SK-N-DZ (cell line): ENCODE measurements around the gene SLC19A3. TPM values are rescaled to one million over a fixed set of nuclear protein-coding genes. Genes with fewer than 3 reads are reported as not detected.
A peak's percentile ranks its signal among the peaks of the same experiment; 100 is the strongest.
"Not testable (repeated sequence)": the region's sequence is repeated elsewhere in the genome, so short reads cannot be mapped to it uniquely, and the experiment has no call there.

ENCODE experiments used
- DNase-seq: peaks from one replicate; pipeline ENCODE4 v3.0.0-alpha.2; 2015; ENCODE audit warnings: low spot score
- polyA plus RNA-seq, 2 experiments: library from polyadenylated mRNA; depleted of rRNA; stranded (reverse); fragments of >200 nt; gene quantifications; 2 replicates each; pipeline ENCODE4 v1.2.3, GENCODE V29; 2014

Gene SLC19A3
- 0.61 and 1.9 TPM in 2 replicates for polyA plus RNA-seq (2014; cell fraction: cytosol; rRNA removed)
- 1.4 and 1.6 TPM in 2 replicates for polyA plus RNA-seq (2014; cell fraction: nucleus; rRNA removed)

DNA sequence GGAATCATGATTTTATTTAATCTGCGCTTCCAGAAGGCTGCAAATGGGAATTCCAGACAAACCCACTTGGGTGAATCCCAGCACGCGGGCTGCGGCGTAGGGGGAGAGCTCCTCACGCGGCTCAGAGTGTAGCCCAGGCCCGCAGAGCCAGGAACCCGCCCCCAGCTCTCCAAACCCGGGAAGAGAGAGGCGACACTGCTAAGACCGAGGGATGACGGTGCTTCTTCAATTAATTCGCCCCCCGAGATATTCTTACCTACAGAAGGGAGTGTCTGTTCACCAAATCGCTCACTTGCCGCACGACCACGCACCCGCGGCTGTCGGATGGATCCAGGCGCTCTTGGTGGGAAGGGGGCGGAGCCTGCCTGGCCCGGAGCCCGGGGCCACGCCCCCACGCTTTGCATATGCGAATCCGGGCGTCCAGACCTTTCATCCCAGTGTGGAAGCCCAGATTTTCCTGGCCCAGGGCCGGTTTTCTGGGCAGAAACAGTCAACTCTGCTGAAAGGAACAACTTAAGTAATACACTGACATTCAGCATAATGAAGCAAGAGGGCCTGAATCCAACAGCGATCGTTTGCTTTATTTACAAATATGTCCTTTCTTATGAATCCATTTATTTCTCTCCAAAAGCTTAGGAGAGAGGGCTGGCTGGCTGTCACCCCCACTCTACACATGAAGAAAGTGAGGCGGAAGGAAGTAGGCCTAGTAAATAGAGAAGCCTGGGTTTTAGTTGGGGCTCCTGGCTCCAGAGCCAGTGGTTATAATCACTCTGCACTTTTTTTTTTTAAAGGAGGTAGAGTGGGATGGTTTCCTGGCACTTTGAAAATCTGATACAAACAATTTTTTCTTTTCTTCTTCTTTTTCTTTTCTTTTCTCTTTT is at the start of gene SLC19A3:
Gene SLC19A3, minus strand, starts transcription at position 342 of the 881 bp plus-strand sequence. CDS start 15,710 bp downstream, outside the sequence.
- DNase-seq = peak; percentile 65

DNA sequence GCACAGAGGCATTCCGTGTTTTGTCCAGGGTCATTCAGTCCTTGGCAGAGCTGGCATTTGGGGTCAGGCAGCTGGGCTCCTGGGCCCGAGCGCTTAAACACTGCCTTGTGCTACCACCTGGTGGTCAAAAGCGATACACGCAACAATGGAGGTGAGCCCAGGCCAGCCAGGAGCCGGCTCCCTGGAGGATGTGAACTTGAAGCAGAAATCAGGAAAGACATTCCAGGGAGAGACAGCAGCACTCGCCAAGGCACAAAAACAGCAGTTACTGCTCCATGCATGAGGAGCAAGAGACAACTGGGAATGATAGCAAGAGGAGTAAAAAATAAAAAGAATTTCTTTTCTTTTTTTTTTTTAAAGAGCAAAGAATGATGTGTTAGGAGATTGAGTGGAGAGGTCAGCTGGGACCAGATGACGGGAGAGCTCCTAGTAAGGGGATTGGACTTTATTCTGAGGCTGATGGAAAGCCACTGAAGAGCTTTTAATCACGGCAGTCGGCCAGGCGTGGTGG is 48.6 kb upstream of the SLC19A3 start:
- peak; percentile 65 for DNase-seq

DNA sequence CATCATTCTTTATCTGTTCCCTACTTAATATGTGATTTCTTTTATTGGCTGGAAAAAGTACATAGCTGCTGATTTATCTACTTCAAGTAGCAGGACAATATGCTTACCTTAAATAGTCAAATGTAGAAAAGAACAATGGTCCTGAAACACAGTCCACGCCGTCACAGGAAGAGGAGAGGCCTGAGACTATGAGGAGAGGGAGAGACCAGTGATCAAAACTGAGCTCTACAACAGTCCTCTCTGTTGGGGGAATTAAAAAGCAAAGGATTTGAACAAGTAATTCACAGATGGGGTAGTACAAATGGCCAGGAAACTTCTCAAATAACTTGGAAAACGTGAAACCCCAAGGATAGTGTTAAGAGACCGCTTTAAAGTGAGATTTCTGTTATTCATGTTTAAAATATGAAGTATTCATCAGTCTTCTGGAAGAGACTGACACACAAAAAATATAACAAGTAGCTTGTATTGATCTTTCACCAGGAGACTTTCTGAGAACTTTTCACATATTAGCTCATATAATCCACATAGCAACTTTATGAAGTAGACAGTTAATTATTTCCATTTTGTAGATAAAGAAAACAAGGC is 48.1 kb upstream of the SLC19A3 start:
- DNase-seq = no peak

DNA sequence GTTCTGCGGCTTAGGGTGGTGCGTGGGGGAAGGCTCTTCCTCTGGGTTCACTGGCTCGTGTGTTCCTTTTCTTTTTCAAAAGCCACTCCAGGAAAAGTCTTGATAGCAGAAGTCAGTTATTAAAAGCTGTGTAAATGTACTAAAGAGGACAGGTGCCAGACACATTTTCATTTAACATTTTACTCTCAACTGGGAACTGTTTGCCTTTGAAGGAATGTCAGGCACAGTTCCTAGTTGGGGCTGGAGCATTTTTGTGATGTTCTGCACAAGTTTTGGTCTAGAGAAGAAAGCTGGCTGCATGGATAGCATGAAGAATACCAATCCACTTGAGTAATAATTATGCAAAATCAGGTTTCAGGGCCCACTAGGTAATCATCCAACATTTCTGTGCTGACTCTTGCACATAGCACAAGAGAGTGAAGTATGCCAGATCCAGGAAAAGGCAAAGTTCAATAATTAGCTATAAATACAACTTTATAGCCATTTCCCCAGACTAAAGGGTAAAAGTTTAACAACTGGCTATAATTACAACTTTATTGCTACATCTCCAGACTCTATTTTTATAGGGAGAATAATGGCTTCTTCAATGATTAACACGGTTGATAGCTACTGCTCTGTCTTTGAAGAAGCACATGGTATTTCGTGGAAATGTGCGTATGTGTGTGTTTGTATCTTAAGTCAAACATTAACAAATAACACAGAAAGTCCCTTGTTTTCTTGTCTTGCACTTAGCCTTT is 44.1 kb upstream of the SLC19A3 start:
- no peak for DNase-seq

DNA sequence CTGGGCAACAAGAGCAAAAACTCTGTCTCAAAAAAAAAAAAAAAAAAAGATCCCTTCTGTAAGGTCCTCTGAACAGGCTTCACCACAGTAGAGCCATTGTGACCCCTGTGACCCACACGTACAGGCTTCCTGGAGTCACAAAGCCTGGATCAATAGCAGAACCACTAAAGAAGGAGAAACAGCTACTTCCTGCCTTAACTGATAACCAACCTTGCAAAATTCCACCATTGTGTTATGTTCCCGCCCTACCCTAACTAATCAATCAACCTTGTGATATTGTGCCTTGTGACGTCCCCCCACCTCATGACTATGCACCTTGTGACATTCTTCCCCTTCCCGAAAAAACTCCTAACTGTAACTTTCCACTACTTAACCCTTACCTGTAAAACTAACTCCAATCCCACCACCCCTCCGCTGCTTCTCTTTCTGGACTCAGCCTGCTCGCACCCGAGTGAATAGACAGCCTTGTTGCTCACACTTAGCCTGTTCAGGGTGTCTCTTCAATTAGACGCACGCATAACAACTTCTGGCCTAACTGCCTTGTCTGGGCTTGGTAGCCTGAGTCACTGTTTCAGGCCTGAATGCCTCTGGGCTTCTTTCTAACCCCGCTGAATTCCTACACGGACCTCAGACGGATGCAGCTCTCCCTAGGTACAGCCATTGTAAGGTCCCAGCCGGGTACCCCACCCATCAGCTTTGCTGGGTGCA is 41.7 kb upstream of the SLC19A3 start:
- DNase-seq = no peak

DNA sequence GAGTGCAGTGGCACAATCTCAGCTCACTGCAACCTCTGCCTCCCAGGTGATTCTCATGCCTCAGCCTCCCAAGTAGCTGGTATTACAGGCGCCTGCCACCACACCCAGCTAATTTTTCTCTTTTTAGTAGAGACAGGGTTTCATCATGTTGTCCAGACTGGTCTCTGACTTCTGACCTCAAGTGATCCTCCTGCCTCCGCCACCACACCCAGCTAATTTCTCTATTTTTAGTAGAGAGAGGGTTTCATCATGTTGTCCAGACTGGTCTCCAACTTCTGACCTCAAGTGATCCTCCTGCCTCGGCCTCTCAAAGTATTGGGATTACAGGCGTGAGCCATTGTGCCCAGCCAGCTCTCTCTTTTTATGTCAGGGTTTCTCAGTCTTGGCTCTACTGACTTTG is 38.4 kb upstream of the SLC19A3 start:
- not testable (repeated sequence) for DNase-seq

DNA sequence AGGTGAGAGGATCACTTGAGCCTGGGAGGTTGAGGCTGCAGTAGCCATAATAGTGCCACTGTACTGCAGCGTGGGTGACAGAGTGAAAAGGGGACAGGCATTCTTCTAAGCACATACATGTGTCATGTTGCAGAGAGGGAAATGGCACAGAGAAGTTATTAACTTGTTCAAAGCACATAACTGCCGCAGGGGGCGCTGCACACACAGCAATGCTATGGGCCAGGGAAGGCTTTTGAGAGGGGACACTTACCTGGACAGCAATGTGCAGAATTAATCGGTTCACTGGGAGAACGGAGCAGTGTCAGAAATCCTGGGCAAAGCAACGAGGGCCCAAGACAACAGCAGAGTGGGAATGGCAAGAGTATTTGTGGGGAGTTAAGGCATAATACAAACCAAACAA is 30.3 kb upstream of the SLC19A3 start:
- DNase-seq = no peak

DNA sequence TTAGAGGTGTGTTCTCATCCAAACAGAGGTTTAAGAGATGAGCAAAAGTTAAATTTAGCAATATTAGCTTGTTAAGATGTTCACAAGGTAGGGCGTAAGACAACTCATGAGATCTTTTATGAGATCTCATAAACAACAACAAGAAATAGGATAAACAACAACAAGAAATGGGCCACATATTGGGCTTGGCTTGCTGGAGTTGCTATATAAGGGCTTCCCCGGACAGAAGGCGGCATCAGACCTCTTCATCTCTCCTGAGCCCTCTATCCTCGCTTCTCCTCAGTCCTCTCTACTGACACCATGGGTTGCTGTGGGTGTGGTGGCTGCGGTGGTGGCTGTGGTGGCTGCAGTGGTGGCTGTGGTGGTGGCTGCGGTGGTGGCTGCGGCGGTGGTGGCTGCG is 27.8 kb upstream of the SLC19A3 start, which contains the start of gene SCYGR8:
Gene SCYGR8, plus strand, starts transcription at position 301 of the 400 bp plus-strand sequence. Its CDS starts 0 bp downstream, at position 301.
- DNase-seq = no peak

DNA sequence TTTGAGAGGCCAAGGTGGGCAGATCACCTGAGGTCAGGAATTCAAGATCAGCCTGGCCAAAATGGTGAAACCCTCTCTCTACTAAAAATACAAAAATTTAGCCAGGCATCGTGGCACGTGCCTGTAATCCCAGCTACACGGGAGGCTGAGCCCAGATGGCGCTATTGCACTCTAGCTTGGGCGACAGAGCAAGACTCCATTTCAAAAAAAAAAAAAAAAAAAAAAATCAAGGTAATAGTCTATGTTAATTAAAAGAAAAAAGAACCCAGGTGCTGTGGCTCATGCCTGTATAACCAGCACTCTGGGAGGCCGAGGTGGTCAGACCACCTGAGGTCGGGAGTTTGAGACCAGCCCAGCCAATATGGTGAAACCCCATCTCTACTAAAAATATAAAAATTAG is 22.9 kb upstream of the SLC19A3 start:
- not testable (repeated sequence) for DNase-seq

DNA sequence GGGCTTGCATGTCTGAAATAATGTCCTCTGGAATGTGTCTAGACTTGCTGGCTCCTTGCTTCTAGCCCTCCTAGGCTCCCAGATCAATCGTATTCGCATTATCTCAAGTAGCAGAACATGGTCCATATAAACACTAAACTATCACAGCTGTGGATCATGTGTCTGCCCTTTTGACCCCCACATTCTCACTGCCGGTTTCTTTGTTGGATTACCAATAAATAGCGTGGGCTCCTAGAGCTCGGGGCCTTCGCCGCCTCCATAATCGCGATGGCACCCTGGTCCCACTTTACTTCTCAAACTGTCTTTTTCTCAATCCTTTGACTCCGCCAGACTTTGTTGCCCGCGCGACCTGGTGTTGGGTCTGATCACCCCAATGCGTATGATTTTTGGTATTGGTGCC is 21.5 kb upstream of the SLC19A3 start:
- DNase-seq = no peak

DNA sequence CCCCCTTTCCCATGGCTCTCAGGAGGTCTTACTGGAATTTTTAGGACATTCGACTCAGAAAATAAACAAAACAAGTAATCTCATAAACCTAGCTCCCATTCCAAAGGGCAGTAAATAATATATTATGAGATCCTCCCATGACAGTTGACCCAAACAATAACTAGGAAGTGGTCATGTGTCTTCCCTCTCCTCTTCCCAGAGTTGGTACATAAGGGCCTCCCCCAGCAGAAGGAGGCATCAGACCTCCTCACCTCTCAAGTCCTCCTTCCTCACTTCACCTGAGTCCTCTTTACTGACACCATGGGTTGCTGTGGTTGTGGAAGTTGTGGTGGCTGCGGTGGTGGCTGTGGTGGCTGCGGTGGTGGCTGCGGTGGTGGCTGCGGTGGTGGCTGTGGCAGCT is 10.2 kb upstream of the SLC19A3 start, which contains the start of gene SCYGR7:
Gene SCYGR7, plus strand, starts transcription at position 301 of the 400 bp plus-strand sequence. Its CDS starts 0 bp downstream, at position 301.
- no peak for DNase-seq

DNA sequence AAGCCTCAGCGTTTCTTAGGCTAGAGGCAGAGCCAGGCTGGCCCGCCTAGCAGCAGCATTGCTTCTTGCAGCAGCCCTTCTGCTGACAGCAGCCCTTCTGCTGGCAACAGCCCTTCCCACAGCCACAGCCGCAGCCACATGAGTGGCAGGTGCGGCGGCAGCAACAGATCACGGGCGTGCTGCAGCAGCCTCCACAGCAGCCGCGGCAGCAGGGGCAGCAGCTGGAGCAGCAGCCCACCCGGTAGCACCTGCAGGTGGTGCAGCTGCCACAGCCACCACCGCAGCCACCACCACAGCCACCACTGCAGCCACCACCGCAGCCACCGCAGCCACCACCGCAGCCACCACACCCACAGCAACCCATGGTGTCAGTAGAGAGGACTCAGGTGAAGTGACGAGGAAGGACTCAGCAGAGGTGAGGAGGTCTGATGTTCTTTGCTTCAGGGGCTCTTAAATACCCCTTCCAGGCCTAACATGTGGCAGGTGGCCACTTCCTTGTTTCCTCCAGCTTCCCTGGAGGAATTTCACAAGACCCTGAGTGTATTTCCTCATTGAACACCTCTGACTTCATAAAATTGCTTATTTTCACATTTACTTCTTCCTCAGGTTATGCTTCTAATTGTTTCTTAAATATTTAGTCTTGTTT is 6.7 kb upstream of the SLC19A3 start, which contains the start of gene SCYGR6:
Gene SCYGR6, minus strand, starts transcription at position 364 of the 646 bp plus-strand sequence. Its CDS starts 0 bp downstream, at position 364.
- peak; percentile 29 for DNase-seq

DNA sequence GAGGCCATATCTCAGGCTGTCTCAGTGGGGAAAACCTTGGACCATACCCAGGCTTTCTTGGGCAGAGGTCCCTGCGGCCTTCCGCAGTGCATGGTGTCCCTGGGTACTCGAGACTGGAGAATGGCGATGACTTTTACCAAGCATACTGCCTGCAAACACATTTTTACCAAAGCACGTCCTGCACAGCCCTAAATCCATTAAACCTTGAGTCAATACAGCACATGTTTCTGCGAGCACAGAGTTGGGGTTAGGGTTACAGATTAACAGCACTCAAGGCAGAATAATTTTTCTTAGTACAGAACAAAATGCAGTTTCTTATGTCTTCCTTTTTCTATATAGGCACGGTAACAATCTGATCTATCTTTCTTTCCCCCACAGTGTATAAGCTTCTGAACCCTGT is 5.0 kb upstream of the SLC19A3 start:
- not testable (repeated sequence) for DNase-seq

DNA sequence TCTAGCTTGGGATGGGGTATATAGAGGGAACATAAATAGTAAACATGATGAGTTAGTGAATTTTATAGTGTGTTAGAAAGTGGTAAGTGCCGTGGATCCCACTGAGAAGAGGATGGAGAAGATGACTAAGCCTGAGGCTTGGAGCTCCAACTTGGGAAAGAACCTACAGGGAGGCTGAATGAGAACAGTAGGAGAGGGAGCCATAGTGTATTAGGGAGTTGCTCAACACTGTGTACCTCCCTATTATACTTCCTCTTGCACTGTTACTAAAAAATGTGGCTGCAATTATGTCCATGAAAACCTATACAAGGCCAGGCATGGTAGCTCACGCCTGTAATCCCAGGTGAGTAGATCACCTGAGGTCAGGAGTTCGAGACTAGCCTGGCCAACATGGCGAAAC is 2.9 kb upstream of the SLC19A3 start:
- no peak for DNase-seq

DNA sequence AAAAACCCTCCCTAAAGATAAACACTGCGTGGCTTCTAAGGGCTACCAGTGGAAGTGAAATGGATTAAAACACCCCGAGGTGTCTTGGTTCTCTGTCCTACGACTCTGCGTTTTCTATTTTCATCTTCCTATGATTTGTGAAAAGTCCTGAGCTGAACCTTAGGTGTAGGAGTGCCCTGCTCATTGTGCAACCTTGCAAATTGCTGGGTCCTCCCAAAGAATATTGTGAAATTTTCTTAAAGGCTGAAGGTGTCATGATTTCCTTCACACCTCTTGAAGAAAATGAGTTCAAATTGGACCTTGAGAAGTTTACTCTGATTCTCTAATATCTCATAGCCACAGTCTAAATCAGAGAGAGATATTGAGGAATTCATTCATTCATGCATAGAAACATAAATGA is 1.8 kb upstream of the SLC19A3 start:
- no peak for DNase-seq

DNA sequence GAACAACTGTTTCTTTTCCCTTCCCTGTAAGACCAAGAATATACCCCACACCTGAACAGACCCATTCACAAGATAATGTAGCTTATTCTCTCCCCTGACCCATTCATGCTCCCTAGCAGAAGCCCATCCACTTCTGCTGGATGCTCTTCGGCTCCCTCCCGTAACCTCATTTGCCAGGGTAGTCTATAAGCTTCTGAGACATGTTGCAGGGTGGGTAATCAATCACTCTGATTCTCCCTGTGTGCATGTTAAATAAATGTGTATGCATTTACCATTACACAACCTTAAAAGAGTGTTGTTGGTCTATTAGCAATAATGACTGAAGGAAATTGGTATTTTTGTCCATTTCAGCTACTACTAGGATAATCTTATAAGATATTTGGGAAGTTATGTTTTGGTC is 1.3 kb downstream of the SLC19A3 start:
- no peak for DNase-seq

DNA sequence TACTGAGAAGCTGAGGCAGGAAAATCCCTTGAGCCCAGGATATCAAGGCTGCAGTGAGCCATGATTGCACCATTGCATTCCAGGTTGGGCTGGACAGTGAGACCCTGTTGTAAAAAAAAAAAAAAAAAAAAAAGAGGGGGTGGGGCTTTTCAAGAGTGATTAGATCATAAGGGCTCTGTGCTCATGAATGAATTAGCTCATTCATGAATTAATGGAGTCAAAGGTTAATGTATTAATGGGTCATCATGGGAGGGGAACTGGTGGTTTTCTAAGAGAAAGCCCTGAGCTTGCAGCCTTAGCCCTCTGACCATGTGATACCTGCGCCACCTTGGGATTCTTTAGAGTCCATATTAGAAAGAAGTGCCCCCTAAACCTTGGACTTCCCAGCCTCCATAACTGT is 4.5 kb downstream of the SLC19A3 start:
- no peak for DNase-seq

DNA sequence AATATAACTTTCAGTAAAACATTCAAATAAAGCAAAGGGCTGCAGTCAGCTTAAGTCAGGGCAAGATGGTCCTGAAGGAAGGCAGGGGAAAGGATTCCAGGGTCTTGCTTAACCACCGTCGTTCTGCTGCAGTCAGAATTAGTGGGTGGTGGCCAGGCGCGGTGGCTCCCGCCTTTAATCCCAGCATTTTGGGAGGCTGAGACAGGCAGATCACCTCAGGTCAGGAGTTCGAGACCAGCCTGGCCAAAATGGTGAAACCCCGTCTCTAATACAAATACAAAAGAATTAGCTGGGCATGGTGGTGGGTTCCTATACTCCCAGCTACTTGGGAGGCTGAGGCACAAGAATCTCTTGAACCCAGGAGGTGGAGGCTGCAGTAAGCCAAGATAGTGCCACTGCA is 6.8 kb downstream of the SLC19A3 start:
- no peak for DNase-seq

DNA sequence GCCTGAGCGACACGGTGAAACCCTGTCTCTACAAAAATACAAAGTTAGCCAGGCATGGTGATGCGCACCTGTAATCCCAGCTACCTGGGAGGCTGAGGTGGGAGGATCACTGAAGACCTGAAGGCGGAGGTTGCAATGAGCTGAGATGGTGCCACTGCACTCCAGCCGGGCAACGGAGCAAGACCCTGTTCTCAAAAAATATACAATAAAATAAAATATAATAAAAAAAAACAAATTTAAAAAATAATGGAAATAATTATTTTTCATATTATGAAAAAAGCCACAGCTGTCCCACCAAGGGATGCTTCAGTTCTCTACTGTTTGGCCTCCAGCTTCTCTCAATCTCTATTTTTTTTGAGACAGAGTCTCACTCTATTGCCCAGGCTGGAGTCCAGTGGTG is 10.4 kb downstream of the SLC19A3 start:
- DNase-seq = no peak

DNA sequence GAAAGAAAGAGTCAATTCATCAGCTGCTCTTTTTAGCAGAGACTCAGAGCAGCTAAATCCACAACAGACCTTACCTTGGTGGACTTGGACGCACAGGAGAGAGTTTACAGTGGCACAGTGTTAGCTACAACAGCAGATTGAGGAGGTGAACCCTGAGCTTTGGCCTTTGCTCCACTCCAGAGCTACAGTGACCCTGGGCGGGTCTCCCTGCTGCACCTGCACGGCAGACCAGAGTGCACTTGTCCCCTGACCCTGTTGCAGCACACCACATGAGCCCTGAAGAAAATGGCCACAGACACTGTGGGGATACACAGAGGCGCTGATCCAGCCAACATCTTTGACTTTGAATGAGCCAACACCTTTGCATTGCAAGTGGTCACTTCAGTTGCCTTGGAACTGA is 11.0 kb downstream of the SLC19A3 start:
- no peak for DNase-seq
